Neural progenitor cell (in vitro differentiated cells): ENCODE data around the gene SCFD2.

Experiments used
- CTCF ChIP-seq: fragments of 200-600 bp; sonication (generic); IDR thresholded peaks from 2 replicates; pipeline ENCODE4 v1.5.1; 2017; ENCODE audit warnings: antibody characterized with exemption, mild to moderate bottlenecking
- EZH2 ChIP-seq: fragments of 200-600 bp; sonication (generic); IDR thresholded peaks from 2 replicates; pipeline ENCODE4 v1.6.1; 2017; ENCODE audit warnings: antibody characterized with exemption, mild to moderate bottlenecking, moderate library complexity

GRCh38 chr4:53132132-53132891, 233.5 kb downstream of the SCFD2 start:
- TF ChIP-seq EZH2 (no peak), CTCF (no peak)
